Dermis lymphatic vessel endothelial cell (primary cell): ENCODE data around the gene OR52L1. TPM values are rescaled to one million over a fixed set of nuclear protein-coding genes. Genes with fewer than 3 reads are reported as not detected.

Experiments used
- total RNA-seq: library from RNA; depleted of rRNA; stranded (reverse); fragments of >200 nt; gene quantifications from 2 replicates; pipeline ENCODE4 v1.2.1, GENCODE V29; 2014

OR52L1 gene
- total RNA-seq, result not detected in 2 replicates

DNA sequence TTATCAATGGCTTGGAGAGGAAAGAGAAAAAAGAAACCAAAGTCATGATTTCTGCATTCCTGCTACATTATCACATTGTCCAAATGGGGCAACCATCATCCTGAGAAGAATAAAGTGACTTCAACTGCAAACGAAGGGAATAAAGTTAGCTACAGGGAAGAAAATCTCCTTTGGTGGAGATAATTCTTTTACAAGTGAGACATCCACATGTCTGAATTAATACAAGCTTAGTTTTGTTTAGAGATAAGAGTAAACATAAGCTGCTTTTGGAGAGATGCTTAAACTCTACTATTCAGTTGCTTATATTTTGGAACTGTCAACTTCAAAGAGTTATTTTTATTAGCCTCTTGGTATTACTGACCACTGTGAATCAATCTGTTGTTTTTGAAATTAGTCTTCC is at the start of gene OR52L1:
Gene OR52L1 (minus strand): TSS at position 101 of the 400 bp plus-strand sequence. CDS start 55 bp downstream, at position 46.

DNA sequence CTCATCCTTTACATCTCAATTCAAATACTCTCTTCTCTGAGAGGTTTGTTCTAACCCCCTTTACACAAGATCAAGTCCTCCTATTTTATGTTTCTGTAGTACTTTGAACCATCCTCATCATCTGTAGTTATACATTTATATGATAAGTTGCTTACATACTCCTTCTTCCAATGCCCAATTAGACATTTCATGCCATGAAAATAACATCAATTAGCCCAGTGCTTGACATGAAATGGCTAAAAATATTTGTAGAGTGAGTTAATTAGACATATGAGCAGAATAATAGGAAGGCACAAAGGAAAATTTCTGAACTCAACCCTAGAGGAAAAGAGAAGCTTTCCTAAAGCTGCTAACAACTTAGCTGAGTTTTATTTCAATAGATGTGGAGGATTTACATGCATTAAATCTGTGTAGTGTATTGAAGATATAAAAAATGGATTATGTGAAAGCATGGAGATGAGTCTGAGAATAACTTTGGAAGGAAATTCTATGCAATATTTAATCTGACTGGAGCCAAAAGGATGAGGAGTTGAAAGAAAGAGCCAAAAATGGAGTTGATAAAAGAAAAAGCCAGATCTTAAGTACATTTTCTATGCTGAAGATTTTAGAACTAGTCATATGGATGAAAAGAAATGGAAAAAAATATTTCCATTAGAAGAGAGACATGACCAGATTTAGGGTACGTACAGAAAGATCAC is 44.1 kb upstream of the OR52L1 start, which contains the start of gene OR56A1:
Gene OR56A1 (minus strand): TSS at position 51 of the 698 bp plus-strand sequence. CDS start 3,066 bp downstream, outside the sequence.

DNA sequence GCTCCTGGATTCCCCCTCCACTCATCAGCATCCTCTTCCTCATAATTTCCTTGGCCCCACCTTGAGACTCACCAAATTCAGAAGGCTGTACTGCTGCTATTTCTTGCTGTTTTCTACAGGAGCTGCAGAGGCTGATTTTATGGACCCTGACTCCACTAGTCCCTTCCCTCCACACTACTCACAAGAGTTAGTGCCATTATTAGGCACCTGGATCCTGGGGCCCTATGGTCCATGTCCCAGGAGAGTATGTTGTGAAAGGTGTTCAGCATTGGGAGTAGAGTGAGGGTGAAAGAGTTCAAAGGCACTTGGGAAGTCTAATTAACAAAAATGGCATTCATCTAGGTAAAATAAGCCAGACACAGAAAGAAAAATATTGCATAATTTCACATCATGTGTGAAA is 20.1 kb upstream of the OR52L1 start, which contains the start of gene OR56A4:
Gene OR56A4 (minus strand): TSS at position 101 of the 400 bp plus-strand sequence. CDS start 3,954 bp downstream, outside the sequence.

DNA sequence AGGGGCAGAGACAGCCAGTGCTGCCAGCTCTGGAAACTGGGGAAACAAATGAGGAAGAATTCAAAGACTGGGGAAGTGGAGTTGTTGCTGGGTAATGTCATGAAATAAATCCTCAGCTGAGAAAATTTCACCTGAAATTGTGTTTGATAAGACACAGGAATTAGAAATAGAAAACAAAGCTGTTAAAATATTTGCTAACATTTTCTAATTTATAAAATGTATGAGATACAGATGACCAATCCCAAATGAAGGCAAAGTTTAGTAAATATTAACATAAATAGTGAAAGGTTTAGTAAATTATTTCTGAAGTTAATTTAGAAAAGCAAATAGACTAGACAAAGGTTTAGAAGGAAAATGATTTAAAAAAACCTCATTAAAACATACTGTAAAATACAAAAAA is 18.4 kb downstream of the OR52L1 start, which contains the start of gene OR56A5:
Gene OR56A5 (minus strand): TSS at position 101 of the 400 bp plus-strand sequence. CDS start 0 bp downstream, at position 101.

DNA sequence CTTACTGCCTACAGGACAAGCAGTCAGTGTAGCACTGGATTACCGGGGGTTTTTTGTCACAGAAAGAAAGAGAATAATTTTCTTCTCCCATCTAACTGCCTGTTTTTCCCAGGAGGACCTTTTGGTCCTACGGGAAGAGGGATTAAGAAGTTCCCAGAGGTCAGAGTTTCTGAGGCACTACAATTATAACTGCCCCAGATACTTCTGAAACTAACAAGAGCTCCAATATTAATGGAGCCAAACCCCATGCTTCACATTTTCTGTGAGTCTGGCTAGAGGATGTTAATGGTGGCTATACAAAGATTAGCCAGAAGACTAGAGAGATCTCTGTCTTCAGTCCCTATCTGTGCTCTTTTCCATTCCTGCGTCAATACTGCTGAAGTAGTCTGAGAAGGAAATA is 44.8 kb downstream of the OR52L1 start, which contains the start of gene OR56A3:
Gene OR56A3 (plus strand): TSS at position 301 of the 400 bp plus-strand sequence. CDS start 5,096 bp downstream, outside the sequence.

Other genes with a start within 250 kb of the OR52L1 start
- gene OR52N4, start 232.7 kb downstream of the OR52L1 start, total RNA-seq, result not detected in 2 replicates
- gene OR52N5, start 203.6 kb downstream of the OR52L1 start, total RNA-seq, result not detected in 2 replicates
- not detected in 2 replicates for gene OR52N1, start 195.7 kb downstream of the OR52L1 start, total RNA-seq
- gene OR52N2, start 178.1 kb downstream of the OR52L1 start, total RNA-seq, result not detected in 2 replicates
- not detected in 2 replicates for gene OR52E6, start 145.1 kb downstream of the OR52L1 start, total RNA-seq
- gene OR52E8, start 129.3 kb downstream of the OR52L1 start, total RNA-seq, result not detected in 2 replicates
- not detected in 2 replicates for gene OR52E4, start 106.4 kb downstream of the OR52L1 start, total RNA-seq
- not detected in 2 replicates for gene OR52E5, start 93.8 kb downstream of the OR52L1 start, total RNA-seq
- gene OR56A3, start 44.7 kb downstream of the OR52L1 start, total RNA-seq, result not detected in 2 replicates
- gene OR56A5, start 18.5 kb downstream of the OR52L1 start, total RNA-seq, result not detected in 2 replicates
- not detected in 2 replicates for gene OR56A4, start 20.0 kb upstream of the OR52L1 start, total RNA-seq
- not detected in 2 replicates for gene OR56A1, start 43.8 kb upstream of the OR52L1 start, total RNA-seq
- not detected in 2 replicates for gene OR56B4, start 120.7 kb upstream of the OR52L1 start, total RNA-seq
- gene OR52B2, start 183.3 kb upstream of the OR52L1 start, total RNA-seq, result not detected in 2 replicates
- not detected in 2 replicates for gene OR52W1, start 212.2 kb upstream of the OR52L1 start, total RNA-seq
- gene C11orf42, start 218.6 kb upstream of the OR52L1 start, total RNA-seq, result not detected in 2 replicates
- 8.3 and 9.6 TPM in 2 replicates for gene FHIP1B, start 247.7 kb upstream of the OR52L1 start, total RNA-seq